Limb (tissue), 2 donors: ENCODE results near the gene IRAK1.
A peak's percentile ranks its signal among the peaks of the same experiment; 100 is the strongest.

ENCODE experiments used
- DNase-seq, 2 donors: peaks; one replicate each; pipeline ENCODE4 v3.0.0-alpha.2; 2016; ENCODE audit errors: extremely low spot score in 2 of 2

The IRAK1 gene

DNA sequence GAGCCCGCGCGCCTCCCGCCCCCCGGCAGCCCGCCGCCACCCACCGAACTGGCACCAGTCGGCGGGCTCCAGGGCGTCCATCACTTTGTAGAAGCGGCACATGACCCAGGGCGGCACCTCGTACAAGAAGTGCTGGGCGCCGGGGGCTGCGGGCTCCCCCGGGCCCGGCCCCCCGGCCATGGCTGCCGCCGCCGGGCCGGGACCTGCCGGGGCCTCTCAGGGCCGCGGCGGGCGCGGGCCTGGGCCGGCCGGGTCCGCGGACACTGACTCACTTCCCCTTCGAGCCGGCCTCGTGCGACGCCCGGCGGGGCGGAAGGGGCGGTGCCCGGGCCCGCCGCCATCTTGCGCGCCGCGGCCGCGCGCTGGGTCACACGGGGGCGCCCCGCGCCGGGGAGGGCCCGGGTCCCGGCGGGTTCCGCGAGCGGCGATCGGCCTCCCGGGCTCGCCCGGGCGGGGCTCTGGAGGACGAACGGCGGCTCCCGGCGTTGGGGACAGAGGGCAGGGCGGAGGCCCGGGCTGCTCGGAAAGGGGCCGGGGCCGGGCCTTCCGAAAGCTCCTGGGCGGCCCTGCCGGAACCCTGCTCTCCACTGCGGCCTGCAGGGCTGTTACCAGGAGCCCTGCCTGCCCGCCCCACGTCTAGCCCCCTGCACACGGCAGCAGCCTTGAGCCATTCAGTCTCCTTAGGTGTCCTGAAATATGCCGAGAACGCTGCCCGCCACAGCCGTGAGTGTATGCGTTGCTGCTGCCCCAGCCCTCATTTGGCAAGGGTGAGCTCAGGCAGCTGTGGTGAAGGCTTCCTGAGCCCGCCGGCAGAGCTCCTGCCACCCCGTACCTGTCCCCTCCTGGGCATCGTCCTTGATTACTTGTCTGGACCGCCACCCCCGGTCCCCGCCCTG, at the start of gene IRAK1:
IRAK1 (minus strand) TSS at position 270 of the 896 bp plus-strand sequence; CDS start at position 180, 90 bp downstream.
- DNase-seq: peak in 1 of 2 donors; percentile 71

GRCh38 chrX:154068560-154068959, 48.9 kb upstream of the IRAK1 start:
- no peak for DNase-seq

- no peak for DNase-seq
Observed at GRCh38 chrX:154064637-154065435, 45.1 kb upstream of the IRAK1 start.

DNA sequence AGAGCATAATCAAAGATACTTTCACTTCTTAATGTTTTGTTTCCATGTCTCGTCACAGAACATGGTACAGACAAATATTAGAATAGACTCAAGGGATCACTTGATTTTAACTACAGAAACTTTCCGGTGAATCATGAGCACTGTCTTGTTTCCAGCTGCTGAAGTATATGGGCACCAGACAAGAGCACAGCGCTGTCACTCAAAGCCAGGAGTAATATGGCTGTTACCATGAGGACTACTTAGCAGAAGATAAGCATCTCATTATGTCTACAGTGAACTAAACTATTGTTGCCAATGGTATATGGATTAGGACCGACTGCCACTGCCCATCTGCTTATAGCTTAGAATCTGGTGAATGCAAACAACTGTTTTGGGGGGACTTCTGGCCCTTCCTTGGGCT, 43.5 kb upstream of the IRAK1 start:
- DNase-seq: no peak

- no peak for DNase-seq
Observed at GRCh38 chrX:154061801-154062200, 42.1 kb upstream of the IRAK1 start.

GRCh38 chrX:154059729-154060245, 40.1 kb upstream of the IRAK1 start:
- DNase-seq: no peak

DNA sequence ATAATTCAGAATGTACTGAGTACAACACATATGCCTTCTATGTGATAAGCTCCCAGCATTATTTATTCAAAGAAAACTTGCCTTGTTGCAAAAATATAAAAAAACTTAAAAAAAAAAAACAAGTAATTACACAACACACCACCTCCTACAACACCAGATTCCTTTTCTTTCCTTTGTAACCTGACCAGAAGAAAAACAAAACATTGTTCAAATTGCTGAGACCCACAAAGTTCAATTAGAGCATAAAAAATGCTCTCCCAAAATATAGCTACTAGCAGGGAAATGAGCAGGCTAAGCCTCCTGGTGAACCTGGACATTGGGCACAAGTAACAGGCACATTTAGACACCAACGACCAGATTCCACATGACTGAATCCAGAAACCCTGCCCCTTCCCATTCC, 39.5 kb upstream of the IRAK1 start:
- no peak for DNase-seq

DNA sequence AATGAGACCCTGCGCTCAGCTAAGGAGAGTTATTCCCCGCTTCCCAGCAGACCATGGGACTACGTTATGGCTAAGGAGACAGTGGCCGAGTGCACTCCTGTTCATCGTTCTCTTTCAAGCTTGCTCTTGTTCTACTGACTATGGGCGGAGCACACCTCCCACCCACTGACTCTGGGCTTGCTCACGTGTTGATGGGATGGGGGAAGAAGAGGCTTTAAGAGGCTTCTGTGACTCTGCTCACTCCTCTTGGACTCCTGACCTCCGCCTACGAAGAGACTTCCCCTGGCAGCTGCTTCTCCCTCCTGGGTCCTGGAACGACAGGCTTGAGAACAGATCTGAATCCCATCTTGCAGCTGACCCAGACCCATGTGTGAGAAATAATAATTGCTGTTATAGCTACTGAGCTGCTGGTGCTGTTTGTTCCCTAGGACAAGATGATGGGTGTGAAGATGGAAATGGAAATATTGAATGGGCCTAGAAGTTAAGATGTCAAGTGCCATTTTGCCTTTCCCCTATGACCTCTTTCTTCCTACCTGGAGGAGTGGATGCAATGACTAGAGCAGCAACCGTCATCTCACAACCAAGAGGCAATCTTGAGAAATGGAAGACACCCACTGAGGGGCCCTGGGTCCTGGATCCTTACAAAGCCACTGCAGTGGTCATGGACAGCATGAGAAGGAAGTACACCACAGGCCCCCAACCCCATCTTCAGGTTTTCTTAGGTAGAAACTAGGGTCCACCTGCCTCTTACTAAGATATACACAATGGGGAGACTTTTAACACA, 38.7 kb upstream of the IRAK1 start:
- DNase-seq: no peak

DNA sequence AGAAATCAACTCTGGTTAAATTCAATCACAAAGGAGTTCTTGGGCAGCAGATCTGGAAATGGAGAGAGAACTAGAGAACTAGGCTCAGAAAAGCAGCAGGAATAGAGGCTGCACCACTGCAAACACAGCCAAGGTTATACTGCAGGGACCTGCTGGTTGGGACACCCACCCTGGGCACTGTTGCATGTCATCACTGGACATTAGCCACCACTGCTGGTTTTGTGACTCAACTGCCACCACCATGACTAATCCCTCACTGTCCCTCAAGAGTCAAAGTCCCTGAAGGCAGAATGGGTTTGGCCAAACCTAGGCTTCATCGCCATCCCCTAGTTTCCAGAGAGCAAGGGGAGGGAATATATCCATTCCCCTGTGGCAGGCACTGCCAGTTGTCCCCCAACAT, 38.1 kb upstream of the IRAK1 start:
- DNase-seq: no peak

GRCh38 chrX:154056770-154057241, 37.1 kb upstream of the IRAK1 start:
- no peak for DNase-seq

GRCh38 chrX:154051201-154051810, 31.6 kb upstream of the IRAK1 start:
- DNase-seq: peak; percentile 42 to 74

DNA sequence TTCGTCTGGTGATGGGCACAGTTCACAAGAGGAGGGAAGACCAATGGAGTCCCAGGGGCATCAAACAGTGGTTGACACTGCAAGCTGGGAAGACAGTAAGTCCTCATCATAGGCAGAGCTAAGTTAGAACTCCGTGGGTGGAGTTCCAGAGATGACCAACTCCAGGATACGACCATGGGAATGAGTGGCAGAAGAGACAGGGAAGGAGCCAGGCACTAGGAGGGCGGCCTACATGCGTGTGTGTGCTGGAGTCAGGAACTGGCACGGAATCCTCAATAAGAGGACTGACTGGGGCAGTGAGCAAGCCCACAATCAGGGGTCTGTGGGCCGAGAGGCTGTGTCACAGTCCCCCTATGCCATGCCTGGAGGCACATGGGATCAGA, 30.4 kb upstream of the IRAK1 start:
- no peak for DNase-seq

DNA sequence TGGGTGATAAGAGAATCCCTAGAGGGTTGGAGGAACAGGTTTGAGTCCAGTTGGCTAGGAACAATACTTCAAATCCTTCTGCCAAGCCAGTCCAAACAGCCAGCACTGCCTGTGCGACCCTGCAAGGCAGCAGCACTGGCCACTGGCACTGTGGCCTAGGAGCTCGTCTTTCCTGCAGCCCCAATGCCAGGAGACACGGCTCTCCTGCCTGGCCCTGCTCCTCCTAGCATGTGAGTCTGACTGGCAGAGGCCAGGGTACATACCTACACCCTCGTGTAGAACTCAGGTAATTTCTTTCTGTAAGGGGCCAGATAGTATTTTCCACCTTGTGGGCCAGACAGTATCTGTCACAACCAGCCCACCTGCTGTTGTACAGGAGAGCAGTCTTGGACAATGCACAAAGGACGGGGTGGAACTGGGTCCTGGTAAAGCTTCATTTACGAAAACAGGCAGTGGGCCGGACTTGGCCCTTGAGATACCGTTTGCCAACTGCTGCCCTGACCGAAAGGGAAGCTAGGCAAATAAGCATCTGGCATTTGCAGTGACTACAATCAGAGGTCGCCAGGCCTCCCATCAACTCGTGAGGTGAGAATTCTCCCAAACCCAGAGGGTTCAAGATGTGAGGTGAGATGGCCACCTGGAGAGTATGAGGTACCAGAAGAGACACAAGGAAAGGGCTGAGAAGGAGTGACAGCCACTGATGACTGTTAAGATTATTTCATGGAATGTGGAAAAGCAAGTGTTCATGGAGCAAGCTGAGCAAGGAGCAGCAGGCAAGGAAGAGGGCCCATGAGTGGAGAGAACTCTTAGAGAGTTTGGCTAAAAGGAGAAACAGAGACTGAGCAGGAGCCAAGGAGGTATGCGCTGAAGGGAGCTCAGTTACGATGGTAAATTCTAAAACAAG, 29.8 kb upstream of the IRAK1 start:
- no peak for DNase-seq

- no peak for DNase-seq
Observed at GRCh38 chrX:154048398-154048797, 28.7 kb upstream of the IRAK1 start.

DNA sequence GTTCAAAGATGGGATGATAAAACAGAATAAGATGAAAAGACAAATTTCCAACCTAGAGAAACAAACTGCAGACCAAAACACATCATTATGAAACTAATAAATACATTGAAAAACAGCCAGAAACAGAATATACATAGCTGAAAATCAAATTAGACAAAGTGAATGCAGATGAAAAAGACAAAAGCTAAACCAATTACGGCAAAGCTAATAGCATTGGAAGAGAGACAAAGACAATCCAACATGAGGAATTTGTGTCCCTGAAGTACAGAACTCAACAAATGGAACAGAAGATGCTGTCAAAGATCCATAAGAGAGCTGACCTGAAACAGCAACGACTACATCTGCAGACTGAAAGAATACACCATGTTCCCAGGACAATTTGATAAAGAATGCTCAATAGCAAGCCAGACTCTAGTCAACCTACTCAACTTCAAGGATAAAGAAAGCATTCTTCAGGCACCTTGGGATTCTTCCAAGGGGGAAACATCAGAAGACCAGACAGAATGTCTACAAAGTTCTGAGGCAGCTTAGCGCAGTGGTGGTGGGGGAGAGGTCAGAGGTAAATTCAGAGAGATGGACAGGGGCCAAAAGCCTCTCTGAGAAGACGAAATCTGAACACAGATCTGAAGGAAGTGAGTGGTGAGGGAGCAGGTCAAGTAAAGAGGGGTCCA, 27.4 kb upstream of the IRAK1 start:
- DNase-seq: peak in 1 of 2 donors; percentile 3

DNA sequence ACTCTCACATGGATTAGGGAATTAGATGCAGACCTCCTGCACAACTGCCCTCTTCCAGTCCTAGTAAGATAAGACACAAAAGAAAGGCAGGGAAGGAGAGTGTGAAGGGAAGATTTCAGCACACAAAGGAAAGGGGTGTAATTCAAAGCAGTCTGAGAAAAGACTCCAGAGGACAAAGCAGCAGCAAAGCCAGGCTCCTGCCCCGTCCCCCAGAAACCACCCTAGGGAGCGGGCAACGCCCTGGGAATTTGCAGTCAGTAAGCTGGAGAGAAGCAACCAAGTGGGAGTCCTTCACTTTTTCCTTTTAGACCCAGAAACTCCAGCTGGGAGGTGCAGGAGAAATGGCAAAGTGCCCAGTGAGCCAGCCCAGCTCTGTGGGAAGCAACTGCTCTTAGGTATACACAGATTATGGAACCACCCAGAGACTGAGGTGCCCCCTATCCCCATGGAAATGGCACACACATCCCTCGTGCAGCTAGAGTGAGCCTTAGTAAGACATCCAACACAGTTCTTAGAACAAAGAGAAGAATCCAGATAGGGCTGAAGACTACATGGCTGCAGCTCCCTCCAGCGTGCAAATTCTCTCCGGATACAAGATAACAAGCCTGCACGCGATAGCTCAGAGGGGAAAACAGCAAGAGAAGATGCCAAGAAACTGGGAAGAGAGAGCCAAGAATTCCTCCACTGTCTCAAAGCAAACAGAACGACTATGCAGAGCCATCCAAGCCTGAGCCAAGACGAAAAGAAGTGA, 26.5 kb upstream of the IRAK1 start:
- peak; percentile 47 to 67 for DNase-seq

DNA sequence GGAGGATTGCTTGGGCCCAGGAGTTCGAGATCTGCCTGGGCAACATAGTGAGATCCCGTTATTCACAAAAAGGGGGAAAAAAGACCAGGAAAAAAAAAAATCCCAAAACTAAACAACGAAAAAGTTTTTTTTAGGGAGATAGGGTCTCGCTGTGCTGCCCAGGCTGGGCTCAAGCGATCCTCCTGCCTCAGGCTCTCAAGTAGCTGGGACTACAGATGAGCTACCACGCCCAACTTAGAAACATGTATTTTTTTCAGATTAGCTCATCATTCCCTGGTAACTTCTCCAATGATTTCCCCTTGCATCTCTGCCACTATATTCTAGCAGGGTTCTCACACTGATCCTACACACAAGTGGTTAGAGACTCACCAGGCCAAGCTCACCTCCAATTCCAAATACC, 24.4 kb upstream of the IRAK1 start:
- DNase-seq: no peak

DNA sequence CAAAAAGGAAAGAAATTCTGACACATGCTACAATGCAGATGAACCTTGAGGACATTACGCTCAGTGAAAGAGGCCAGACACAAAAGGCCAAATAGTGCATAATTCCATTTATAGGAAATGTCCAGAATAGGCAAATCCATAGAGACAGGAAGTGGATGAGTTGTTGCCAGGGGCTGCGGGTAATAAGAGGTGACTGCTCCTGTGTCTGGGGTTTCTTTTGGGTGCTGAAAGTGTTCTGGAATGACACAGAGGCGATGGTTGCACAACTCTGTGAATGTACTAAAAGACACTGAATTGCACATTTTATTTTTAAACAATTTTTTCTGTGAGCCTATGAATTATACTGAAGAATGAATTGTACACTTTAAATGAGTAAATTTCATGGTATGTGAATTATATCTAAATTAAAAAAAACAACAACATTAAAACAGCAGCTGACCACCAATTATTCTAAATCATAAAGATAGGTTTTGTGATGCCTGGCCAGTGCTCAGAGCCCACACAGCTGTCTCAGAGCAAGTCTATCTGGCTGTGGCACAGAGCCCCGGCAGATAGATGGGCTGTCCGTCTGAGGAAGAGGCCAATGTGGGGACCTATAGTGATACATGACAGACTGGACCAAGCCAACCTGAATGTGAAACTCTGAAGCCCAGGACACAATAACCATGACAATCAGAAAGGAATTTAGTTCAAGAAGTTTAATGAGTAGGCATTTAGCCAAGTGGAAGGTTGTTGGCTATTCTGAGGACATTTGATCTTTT, 23.5 kb upstream of the IRAK1 start:
- no peak for DNase-seq
